Caki2 (cell line): ENCODE measurements around the gene AK4. TPM values are rescaled to one million over a fixed set of nuclear protein-coding genes. Genes with fewer than 3 reads are reported as not detected.

Source experiments
- DNase-seq: peaks from one replicate; pipeline ENCODE4 v3.0.0-alpha.2; 2015; ENCODE audit warnings: low read depth
- in situ Hi-C: cut with HindIII; loops from 2 replicates; pipeline ENCODE4 v1.10.0; 2016; ENCODE audit warnings: low sequenced_read_pairs, low pct_unique_long_range_greater_than_20kb, mixed read lengths
- total RNA-seq: library from RNA; depleted of rRNA; stranded (reverse); fragments of >200 nt; shearing (Covaris generic); gene quantifications from 2 replicates; pipeline ENCODE4 v1.2.3, GENCODE V29; 2014; ENCODE audit warnings: low replicate concordance; rRNA removed

The AK4 gene
- total RNA-seq, 1 experiment from 2014 or later, result 14.0 TPM

GRCh38 chr1:65279070-65279779, 131.2 kb downstream of the AK4 start:
- in situ Hi-C loops, result no loop called here
- DNase-seq, result no peak

Other genes with a start within 250 kb of the AK4 start
- gene JAK1, start 181.7 kb upstream of the AK4 start, total RNA-seq, result not detected in 2 replicates
- 9.5 and 11.4 TPM in 2 replicates for gene DNAJC6, start 161.3 kb downstream of the AK4 start, total RNA-seq